Activated T-helper 17 cell treated with anti-CD3 and anti-CD28 coated beads, Interleukin-2, amount 50 U/mL, for 72 hours (primary cell): ENCODE measurements around the gene GDF9. TPM values are rescaled to one million over a fixed set of nuclear protein-coding genes. Genes with fewer than 3 reads are reported as not detected.

ENCODE experiments used
- ATAC-seq: fragments of 150-1000 bp; cut with Tn5 transposase; replicated peaks from 2 replicates; pipeline ENCODE4 v1.10.0; 2021; ENCODE audit warnings: mild to moderate bottlenecking, moderate library complexity
- H3K27ac Mint-ChIP-seq: one replicate; pipeline ENCODE4 v1.8.0; 2022; ENCODE audit warnings: mixed read lengths
- H3K27me3 Mint-ChIP-seq: one replicate; pipeline ENCODE4 v1.8.0; 2022; ENCODE audit warnings: mixed read lengths
- H3K36me3 Mint-ChIP-seq: one replicate; pipeline ENCODE4 v1.8.0; 2022; ENCODE audit warnings: low read depth, mild to moderate bottlenecking, mixed read lengths
- H3K4me1 Mint-ChIP-seq: one replicate; pipeline ENCODE4 v1.8.0; 2022; ENCODE audit warnings: mixed read lengths
- H3K4me3 Mint-ChIP-seq: one replicate; pipeline ENCODE4 v1.8.0; 2022; ENCODE audit warnings: mild to moderate bottlenecking, mixed read lengths
- H3K9me3 Mint-ChIP-seq: one replicate; pipeline ENCODE4 v1.8.0; 2022; ENCODE audit warnings: mixed read lengths
- total RNA-seq, 2 donors: library from RNA; stranded (reverse); gene quantifications; one replicate each; pipeline ENCODE4 v1.2.3, GENCODE V29; 2022

Gene GDF9
- total RNA-seq, 2 donors from 2014 or later: 0.26 to 0.69 TPM

- peak overlapping the region; percentile 42 for H3K4me3 Mint-ChIP-seq
- H3K27ac Mint-ChIP-seq: no peak overlapping the region
- no peaks in the 10 kb centered on the region for H3K9me3 Mint-ChIP-seq
- H3K36me3 Mint-ChIP-seq: no peaks in the 10 kb centered on the region
- H3K4me1 Mint-ChIP-seq: no peaks in the 10 kb centered on the region
- no peak for ATAC-seq
- H3K27me3 Mint-ChIP-seq: peaks cover 39% of the 10 kb centered on the region
Measured at GRCh38 chr5:132812123-132812765, 54.0 kb downstream of the GDF9 start.

Other genes starting within 250 kb of the GDF9 start
- gene IL13, start 208.3 kb downstream of the GDF9 start, total RNA-seq: 1 to 10 TPM; 2.4 to 4.3 TPM
- not detected for gene IL4, start 192.5 kb downstream of the GDF9 start, total RNA-seq
- 10 to 100 TPM in 1 of 2 donors, 1 to 10 TPM in 1; 8.3 to 13.9 TPM for gene KIF3A, start 128.9 kb downstream of the GDF9 start, total RNA-seq
- gene CCNI2, start 119.0 kb downstream of the GDF9 start, total RNA-seq: 1 to 10 TPM; 1.2 to 3.3 TPM
- gene SEPTIN8, start 89.2 kb downstream of the GDF9 start, total RNA-seq: 10 to 100 TPM; 13.6 to 14.7 TPM
- not detected for gene SOWAHA, start 53.2 kb downstream of the GDF9 start, total RNA-seq
- 1 to 10 TPM in 1 of 2 donors, under 1 TPM in 1; 0.54 to 3.4 TPM for gene SHROOM1, start 35.8 kb downstream of the GDF9 start, total RNA-seq
- 100 to 1,000 TPM; 219 to 408 TPM for gene UQCRQ, start 173 bp upstream of the GDF9 start, total RNA-seq
- 1 to 10 TPM; 1.8 to 2.9 TPM for gene LEAP2, start 7.2 kb upstream of the GDF9 start, total RNA-seq
- gene AFF4, start 97.2 kb upstream of the GDF9 start, total RNA-seq: 10 to 100 TPM; 33.3 to 72.3 TPM
- 10 to 100 TPM; 19.4 to 23.3 TPM for gene ZCCHC10, start 160.1 kb upstream of the GDF9 start, total RNA-seq
- 100 to 1,000 TPM in 1 of 2 donors, 10 to 100 TPM in 1; 95.5 to 190 TPM for gene HSPA4, start 185.5 kb upstream of the GDF9 start, total RNA-seq